GM12892 (cell line): ENCODE data around the gene SAMD14.

Experiments
- POLR2A ChIP-seq: IDR thresholded peaks from 2 replicates; pipeline ENCODE4 v1.6.1; 2011; ENCODE audit warnings: low read depth, low read length, control low read depth
- POLR2AphosphoS5 ChIP-seq: IDR thresholded peaks from 2 replicates; pipeline ENCODE4 v1.6.1; 2011; ENCODE audit warnings: low read depth, low read length, control low read depth
- TAF1 ChIP-seq: IDR thresholded peaks from 2 replicates; pipeline ENCODE4 v1.6.1; 2011; ENCODE audit warnings: low read depth, mild to moderate bottlenecking, control low read depth, low read length, borderline replicate concordance

DNA sequence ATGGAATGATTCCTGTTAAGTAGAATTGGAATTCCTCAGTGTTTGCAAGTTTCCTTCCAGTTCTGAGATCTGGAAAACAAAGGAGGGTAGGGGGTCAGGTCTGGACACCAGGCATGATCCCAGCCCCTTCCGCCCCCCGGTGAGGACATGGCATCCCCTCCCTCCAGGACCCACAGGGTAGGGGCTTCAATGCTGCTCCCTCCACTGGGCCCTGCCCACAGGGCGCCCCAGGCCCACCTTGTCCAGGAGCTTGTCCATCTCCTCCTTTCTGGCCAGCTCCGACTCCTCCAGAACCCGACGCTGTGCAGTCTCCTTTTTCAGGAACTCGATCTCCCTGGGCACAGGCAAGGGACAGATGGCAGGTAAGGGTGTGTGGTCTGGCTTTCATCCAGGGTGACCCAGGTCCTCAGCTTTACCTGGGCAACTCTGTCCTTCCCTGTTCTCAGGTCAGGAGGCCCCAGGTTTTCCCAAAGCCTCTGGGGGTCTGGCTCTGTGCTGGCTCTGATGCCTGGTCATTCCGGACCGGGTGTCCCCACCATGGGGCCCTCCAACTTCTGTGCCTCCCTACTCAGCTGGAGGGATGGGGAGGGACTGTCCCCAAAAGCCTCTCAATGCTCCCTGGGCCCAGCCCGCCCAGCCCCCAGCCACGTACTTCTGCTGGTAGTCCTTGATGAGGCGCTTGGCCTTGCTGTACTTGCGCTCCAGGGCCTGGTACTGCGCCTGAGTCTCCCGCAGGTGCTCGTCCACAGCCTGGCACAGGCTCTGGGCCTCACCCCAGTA, 5.5 kb upstream of the SAMD14 start:
- TF ChIP-seq POLR2AphosphoS5, result no peak
- TF ChIP-seq TAF1, result no peak
- TF ChIP-seq POLR2A, result no peak
